ENCODE results near the gene TULP4. TPM values are rescaled to one million over a fixed set of nuclear protein-coding genes. Genes with fewer than 3 reads are reported as not detected.

The TULP4 gene
- total RNA-seq, 1 donor from 2014 or later: 406 TPM

DNA sequence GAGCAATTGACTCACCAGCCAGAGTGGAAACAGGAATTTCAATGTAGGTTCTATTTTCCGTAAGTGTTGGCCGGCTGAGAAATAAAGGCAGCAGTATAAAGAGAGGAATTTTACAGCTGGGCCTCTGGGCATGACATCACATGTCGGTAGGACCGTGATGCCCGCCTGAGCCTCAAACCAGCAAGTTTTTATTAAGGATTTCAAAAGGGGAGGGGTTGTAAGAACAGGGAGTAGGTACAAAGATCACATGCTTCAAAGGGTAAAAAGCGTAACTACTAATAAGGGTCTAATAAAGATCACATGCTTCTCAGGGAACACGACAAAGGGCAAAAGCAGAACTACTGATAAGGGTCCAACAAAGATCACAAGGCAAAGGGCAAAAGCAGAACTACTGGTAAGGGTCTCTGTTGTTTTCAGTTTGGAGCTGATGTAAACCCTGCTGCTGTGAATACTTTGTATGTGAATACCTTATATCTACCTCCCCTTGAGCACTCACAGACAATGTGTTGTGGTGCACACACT lies 9.0 kb upstream of the TULP4 start:
- Mint-ChIP-seq H3K4me3 (ENCODE audit: unreplicated experiment) (peak overlapping the region; percentile 34), H3K27me3 (ENCODE audit: unreplicated experiment) (no peaks in the 10 kb centered on the region), H3K36me3 (ENCODE audit: unreplicated experiment) (peaks cover 18% of the 10 kb centered on the region), H3K9me3 (ENCODE audit: unreplicated experiment) (peaks cover 8% of the 10 kb centered on the region), H3K27ac (ENCODE audit: unreplicated experiment) (peak overlapping the region; percentile 85), H3K4me1 (ENCODE audit: low read depth, unreplicated experiment) (peaks cover 45% of the 10 kb centered on the region)
- DNase-seq: no peak
- TF ChIP-seq, protein P1, sequence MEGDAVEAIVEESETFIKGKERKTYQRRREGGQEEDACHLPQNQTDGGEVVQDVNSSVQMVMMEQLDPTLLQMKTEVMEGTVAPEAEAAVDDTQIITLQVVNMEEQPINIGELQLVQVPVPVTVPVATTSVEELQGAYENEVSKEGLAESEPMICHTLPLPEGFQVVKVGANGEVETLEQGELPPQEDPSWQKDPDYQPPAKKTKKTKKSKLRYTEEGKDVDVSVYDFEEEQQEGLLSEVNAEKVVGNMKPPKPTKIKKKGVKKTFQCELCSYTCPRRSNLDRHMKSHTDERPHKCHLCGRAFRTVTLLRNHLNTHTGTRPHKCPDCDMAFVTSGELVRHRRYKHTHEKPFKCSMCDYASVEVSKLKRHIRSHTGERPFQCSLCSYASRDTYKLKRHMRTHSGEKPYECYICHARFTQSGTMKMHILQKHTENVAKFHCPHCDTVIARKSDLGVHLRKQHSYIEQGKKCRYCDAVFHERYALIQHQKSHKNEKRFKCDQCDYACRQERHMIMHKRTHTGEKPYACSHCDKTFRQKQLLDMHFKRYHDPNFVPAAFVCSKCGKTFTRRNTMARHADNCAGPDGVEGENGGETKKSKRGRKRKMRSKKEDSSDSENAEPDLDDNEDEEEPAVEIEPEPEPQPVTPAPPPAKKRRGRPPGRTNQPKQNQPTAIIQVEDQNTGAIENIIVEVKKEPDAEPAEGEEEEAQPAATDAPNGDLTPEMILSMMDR (IDR thresholded peaks at IDR 0.05; ENCODE audit: partially characterized antibody, unreplicated experiment): no peak

DNA sequence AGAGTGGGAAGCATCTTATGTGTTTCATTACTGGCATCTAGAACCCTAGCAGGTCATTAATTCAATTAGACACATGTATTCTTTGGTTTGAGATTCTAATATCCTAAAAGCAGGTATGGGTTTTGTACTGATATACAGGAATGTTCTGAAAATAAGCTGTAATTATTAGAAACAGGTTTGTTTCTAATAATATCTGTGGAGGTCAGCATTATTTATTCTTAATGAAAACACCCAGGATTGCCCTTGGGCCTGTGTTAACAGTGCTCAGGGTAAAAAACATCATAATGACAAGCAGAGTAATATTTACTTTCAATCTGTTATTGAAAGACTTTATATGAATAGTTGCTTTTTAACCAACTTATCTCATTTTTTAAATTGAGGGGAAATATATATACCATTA lies 8.0 kb upstream of the TULP4 start:
- Mint-ChIP-seq H3K36me3 (ENCODE audit: unreplicated experiment) (peaks cover 10% of the 10 kb centered on the region), H3K4me3 (ENCODE audit: unreplicated experiment) (no peak overlapping the region), H3K27me3 (ENCODE audit: unreplicated experiment) (no peaks in the 10 kb centered on the region), H3K4me1 (ENCODE audit: low read depth, unreplicated experiment) (peaks cover 45% of the 10 kb centered on the region), H3K27ac (ENCODE audit: unreplicated experiment) (no peak overlapping the region), H3K9me3 (ENCODE audit: unreplicated experiment) (peaks cover 8% of the 10 kb centered on the region)
- TF ChIP-seq, protein P1 (IDR thresholded peaks at IDR 0.05; ENCODE audit: partially characterized antibody, unreplicated experiment): no peak
- no peak for DNase-seq

DNA sequence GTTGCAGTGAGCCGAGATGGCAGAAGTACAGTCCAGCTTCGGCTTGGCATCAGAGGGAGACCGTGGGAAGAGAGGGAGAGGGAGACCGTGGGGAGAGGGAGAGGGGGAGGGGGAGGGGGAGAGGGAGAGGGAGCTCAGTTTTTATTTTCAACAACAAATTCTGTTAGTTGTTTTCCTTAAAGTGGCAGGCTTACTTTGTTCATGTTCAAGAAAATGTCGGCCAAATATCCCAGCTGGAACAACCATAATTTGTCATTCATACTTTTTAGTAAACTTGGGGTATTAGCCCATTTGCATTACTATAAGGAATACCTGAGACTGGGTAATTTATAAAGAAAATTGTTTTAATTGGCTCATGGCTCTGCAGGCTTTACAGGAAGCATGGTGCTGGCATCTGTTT lies 2.5 kb upstream of the TULP4 start:
- H3K4me1 Mint-ChIP-seq (ENCODE audit: low read depth, unreplicated experiment): peaks cover 36% of the 10 kb centered on the region
- no peaks in the 10 kb centered on the region for H3K27me3 Mint-ChIP-seq (ENCODE audit: unreplicated experiment)
- no peak overlapping the region for H3K4me3 Mint-ChIP-seq (ENCODE audit: unreplicated experiment)
- peaks cover 7% of the 10 kb centered on the region for H3K9me3 Mint-ChIP-seq (ENCODE audit: unreplicated experiment)
- peaks cover 4% of the 10 kb centered on the region for H3K36me3 Mint-ChIP-seq (ENCODE audit: unreplicated experiment)
- peak overlapping the region; percentile 42 for H3K27ac Mint-ChIP-seq (ENCODE audit: unreplicated experiment)
- DNase-seq: no peak
- TF ChIP-seq, protein P1 (IDR thresholded peaks at IDR 0.05; ENCODE audit: partially characterized antibody, unreplicated experiment): no peak

DNA sequence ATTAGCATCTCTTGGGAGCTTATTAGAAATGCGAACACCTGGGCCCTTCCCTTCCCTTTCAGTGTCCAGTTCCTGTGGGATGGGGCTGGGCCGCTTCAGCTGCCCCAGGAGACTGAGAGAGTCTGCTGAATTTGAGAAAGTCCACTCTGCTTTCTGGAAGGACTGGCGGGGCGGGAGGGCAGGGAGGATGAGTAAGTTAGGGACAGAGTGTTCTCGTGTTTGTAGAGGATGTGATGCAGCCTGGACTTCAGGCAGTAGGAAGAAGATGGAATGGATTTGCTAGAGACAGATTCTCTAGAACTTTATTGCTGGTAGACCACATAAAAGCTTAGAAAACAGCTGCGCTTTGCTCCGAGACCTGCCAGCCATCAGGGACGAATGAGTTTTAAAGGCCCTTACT lies 1.1 kb upstream of the TULP4 start:
- peak; percentile 58 for DNase-seq
- H3K36me3 Mint-ChIP-seq (ENCODE audit: unreplicated experiment): peaks cover 7% of the 10 kb centered on the region
- H3K4me1 Mint-ChIP-seq (ENCODE audit: low read depth, unreplicated experiment): peaks cover 33% of the 10 kb centered on the region
- TF ChIP-seq, protein P1 (IDR thresholded peaks at IDR 0.05; ENCODE audit: partially characterized antibody, unreplicated experiment): no peak
- peak overlapping the region; percentile 82 for H3K4me3 Mint-ChIP-seq (ENCODE audit: unreplicated experiment)
- peak overlapping the region; percentile 91 for H3K27ac Mint-ChIP-seq (ENCODE audit: unreplicated experiment)
- H3K27me3 Mint-ChIP-seq (ENCODE audit: unreplicated experiment): no peaks in the 10 kb centered on the region
- H3K9me3 Mint-ChIP-seq (ENCODE audit: unreplicated experiment): peaks cover 7% of the 10 kb centered on the region

DNA sequence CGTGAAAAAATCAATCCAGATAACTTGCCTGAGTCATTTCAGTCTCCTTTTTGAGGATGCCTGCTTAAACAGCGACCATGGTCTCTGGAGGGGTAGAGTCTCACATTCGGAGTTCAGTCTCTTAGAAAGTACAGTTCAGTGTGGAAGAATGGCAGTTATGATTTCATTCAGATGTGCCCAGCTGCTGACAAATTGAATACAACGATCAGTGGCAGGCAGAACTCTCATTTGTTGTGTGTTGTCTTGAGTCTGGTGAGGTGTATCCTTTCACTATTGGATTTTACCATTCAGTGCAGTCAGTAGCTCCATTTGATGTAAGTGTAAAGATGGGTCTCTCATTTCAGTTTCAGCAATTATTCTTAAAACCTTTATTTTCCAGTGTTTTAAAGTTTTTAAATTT lies 639 bp upstream of the TULP4 start:
- peaks cover 8% of the 10 kb centered on the region for H3K36me3 Mint-ChIP-seq (ENCODE audit: unreplicated experiment)

More for the DNA sequence above, 639 bp upstream of the TULP4 start:
- H3K27ac Mint-ChIP-seq (ENCODE audit: unreplicated experiment): peak overlapping the region; percentile 91
- H3K4me1 Mint-ChIP-seq (ENCODE audit: low read depth, unreplicated experiment): peaks cover 33% of the 10 kb centered on the region
- DNase-seq: no peak
- no peaks in the 10 kb centered on the region for H3K27me3 Mint-ChIP-seq (ENCODE audit: unreplicated experiment)
- TF ChIP-seq, protein P1 (IDR thresholded peaks at IDR 0.05; ENCODE audit: partially characterized antibody, unreplicated experiment): no peak
- peaks cover 7% of the 10 kb centered on the region for H3K9me3 Mint-ChIP-seq (ENCODE audit: unreplicated experiment)
- peak overlapping the region; percentile 82 for H3K4me3 Mint-ChIP-seq (ENCODE audit: unreplicated experiment)
